A549 treated with GW870086 at 1 μM for 4 hours (cell line): ENCODE measurements around the gene DYNLT3. TPM values are rescaled to one million over a fixed set of nuclear protein-coding genes. Genes with fewer than 3 reads are reported as not detected.

ENCODE experiments used
- total RNA-seq: library from RNA; stranded (reverse); fragments of 200-300 nt; extraction: Qiagen RNA extraction; gene quantifications from 5 replicates; pipeline ENCODE4 v1.2.3, GENCODE V29; 2022; ENCODE audit warnings: low read depth

The DYNLT3 gene
- 13.1 to 18.5 TPM (median 17.2 TPM) in 5 replicates for total RNA-seq

DNA sequence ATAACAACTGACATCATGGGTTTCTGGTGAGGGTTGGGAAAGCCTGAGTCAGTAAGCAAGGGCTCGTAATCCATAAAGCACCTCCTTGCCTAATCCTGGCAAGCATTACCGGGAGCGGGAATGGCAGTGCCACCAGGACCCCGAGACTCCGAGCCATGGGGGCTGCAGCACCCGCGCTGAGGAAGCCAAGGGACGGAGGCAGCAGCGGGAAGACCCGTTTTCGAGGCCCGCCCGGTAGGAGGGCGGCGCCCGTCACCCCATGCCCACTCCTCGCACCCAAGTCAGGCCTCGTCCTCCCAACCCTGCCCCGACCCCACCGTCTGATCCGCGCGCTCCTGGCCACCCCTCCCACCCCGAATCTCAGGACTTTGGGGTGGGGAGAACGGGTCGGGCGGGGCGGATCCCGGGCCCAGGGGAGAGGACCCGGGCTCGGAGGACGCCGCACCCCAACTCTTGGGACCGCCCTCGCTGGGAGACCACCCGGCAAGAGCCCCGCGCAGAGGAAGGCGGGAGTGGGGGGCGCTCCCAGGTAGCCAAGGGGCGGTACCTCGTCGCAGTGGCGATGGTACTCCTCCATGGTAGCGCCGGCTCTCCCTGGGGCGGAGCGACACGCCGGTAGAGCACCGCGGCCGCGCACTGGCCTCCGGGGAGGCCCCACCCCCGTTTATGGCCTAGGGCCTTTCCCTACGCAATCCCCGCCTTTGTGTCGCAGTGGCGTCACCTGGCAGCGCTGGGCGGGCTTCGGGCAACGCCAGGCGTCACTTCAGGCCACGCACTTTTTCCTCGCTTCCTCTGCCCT is at the start of gene DYNLT3:
Gene DYNLT3 (minus strand): TSS at position 638 of the 799 bp plus-strand sequence. CDS start 61 bp downstream, at position 577.

Other genes with a start within 250 kb of the DYNLT3 start
- gene XK, start 161.8 kb downstream of the DYNLT3 start, total RNA-seq = 0.31 to 0.51 TPM (median 0.46 TPM) in 5 replicates
- gene CYBB, start 67.5 kb downstream of the DYNLT3 start, total RNA-seq = 0.02 to 0.03 TPM (median 0.02 TPM) in 3 of 5 replicates, not detected in the others
- 0.24 to 0.46 TPM (median 0.38 TPM) in 5 replicates for gene SYTL5, start 159.0 kb upstream of the DYNLT3 start, total RNA-seq